H9 (cell line): Measurements from ENCODE around the gene SPINK1. TPM values are rescaled to one million over a fixed set of nuclear protein-coding genes. Genes with fewer than 3 reads are reported as not detected.

Source experiments
- DNase-seq: peaks from one replicate; pipeline ENCODE4 v3.0.0-alpha.2; 2017
- H2AFZ ChIP-seq: one replicate; pipeline ENCODE4 v1.6.1; 2013; ENCODE audit warnings: mild to moderate bottlenecking, low read length, control low read depth, moderate library complexity
- H2AK5ac ChIP-seq: 2 replicates; pipeline ENCODE4 v1.6.1; 2013; ENCODE audit warnings: low read length, control low read depth, mixed read lengths; ENCODE audit not compliant: insufficient read length
- H2BK120ac ChIP-seq: one replicate; pipeline ENCODE4 v1.6.1; 2013; ENCODE audit warnings: low read depth, mild to moderate bottlenecking, low read length, control low read depth, inconsistent platforms; ENCODE audit not compliant: poor library complexity, severe bottlenecking
- H2BK12ac ChIP-seq: 2 replicates; pipeline ENCODE4 v1.6.1; 2013; ENCODE audit warnings: low read length, control low read depth, mixed read lengths, low read depth; ENCODE audit not compliant: insufficient read length
- H2BK15ac ChIP-seq: 2 replicates; pipeline ENCODE4 v1.6.1; 2013; ENCODE audit warnings: low read depth, low read length, control low read depth
- H2BK20ac ChIP-seq: one replicate; pipeline ENCODE4 v1.6.1; 2013; ENCODE audit warnings: low read depth, mild to moderate bottlenecking, low read length, control low read depth, inconsistent platforms; ENCODE audit not compliant: poor library complexity, severe bottlenecking
- H2BK5ac ChIP-seq: 2 replicates; pipeline ENCODE4 v1.6.1; 2013; ENCODE audit warnings: low read length, control low read depth, mixed read lengths; ENCODE audit not compliant: insufficient read length
- H3K14ac ChIP-seq: 2 replicates; pipeline ENCODE4 v1.6.1; 2013; ENCODE audit warnings: low read length, control low read depth; ENCODE audit not compliant: insufficient read depth
- H3K18ac ChIP-seq: 2 replicates; pipeline ENCODE4 v1.6.1; 2013; ENCODE audit warnings: low read depth, mild to moderate bottlenecking, mixed read lengths, low read length, control low read depth; ENCODE audit not compliant: insufficient read length
- H3K23ac ChIP-seq: 2 replicates; pipeline ENCODE4 v1.6.1; 2013; ENCODE audit warnings: low read length, control low read depth, mixed read lengths, low read depth; ENCODE audit not compliant: insufficient read length
- H3K23me2 ChIP-seq: 2 replicates; pipeline ENCODE4 v1.6.1; 2013; ENCODE audit warnings: low read depth, mild to moderate bottlenecking, mixed read lengths, low read length, control low read depth; ENCODE audit not compliant: insufficient read length, poor library complexity, severe bottlenecking
- H3K27ac ChIP-seq: 2 replicates; pipeline ENCODE4 v1.5.1; 2013; ENCODE audit warnings: low read length, control low read depth, mixed read lengths, low read depth; ENCODE audit not compliant: insufficient read length
- H3K27me3 ChIP-seq: 2 replicates; pipeline ENCODE4 v1.6.1; 2013; ENCODE audit warnings: low read length, control low read depth, inconsistent platforms; ENCODE audit not compliant: insufficient read depth
- H3K4ac ChIP-seq: 2 replicates; pipeline ENCODE4 v1.6.1; 2013; ENCODE audit warnings: low read depth, mild to moderate bottlenecking, control low read depth, inconsistent platforms, low read length, moderate library complexity
- H3K4me1 ChIP-seq: 2 replicates; pipeline ENCODE4 v1.6.1; 2013; ENCODE audit warnings: low read length, control low read depth, inconsistent platforms; ENCODE audit not compliant: insufficient read depth
- H3K4me2 ChIP-seq: 2 replicates; pipeline ENCODE4 v1.6.1; 2013; ENCODE audit warnings: low read length, control low read depth, mixed read lengths; ENCODE audit not compliant: insufficient read length, insufficient read depth
- H3K56ac ChIP-seq: 2 replicates; pipeline ENCODE4 v1.6.1; 2013; ENCODE audit warnings: low read depth, mild to moderate bottlenecking, mixed read lengths, low read length, control low read depth; ENCODE audit not compliant: insufficient read length
- H3K79me1 ChIP-seq: 2 replicates; pipeline ENCODE4 v1.6.1; 2013; ENCODE audit warnings: low read depth, mild to moderate bottlenecking, moderate library complexity, low read length, control low read depth, inconsistent platforms; ENCODE audit not compliant: insufficient read depth, poor library complexity, severe bottlenecking
- H3K79me2 ChIP-seq: 2 replicates; pipeline ENCODE4 v1.6.1; 2013; ENCODE audit warnings: low read length, control low read depth, inconsistent platforms; ENCODE audit not compliant: insufficient read depth
- H3K9ac ChIP-seq: 2 replicates; pipeline ENCODE4 v1.6.1; 2013; ENCODE audit warnings: low read length, control low read depth, mixed read lengths; ENCODE audit not compliant: insufficient read length; ENCODE audit errors: extremely low read depth
- H3K9me3 ChIP-seq: one replicate; pipeline ENCODE4 v1.6.1; 2013; ENCODE audit warnings: low read depth, low read length, inconsistent platforms; ENCODE audit not compliant: control insufficient read depth
- H3T11ph ChIP-seq: one replicate; pipeline ENCODE4 v1.6.1; 2013; ENCODE audit warnings: mild to moderate bottlenecking, low read length, control low read depth, inconsistent platforms
- H4K20me1 ChIP-seq: one replicate; pipeline ENCODE4 v1.6.1; 2013; ENCODE audit not compliant: control insufficient read depth, insufficient read length, insufficient read depth
- H4K5ac ChIP-seq: 2 replicates; pipeline ENCODE4 v1.6.1; 2013; ENCODE audit warnings: low read depth, mild to moderate bottlenecking, mixed read lengths, low read length, control low read depth; ENCODE audit not compliant: insufficient read length
- H4K8ac ChIP-seq: replicated peaks from 2 replicates; pipeline ENCODE4 v1.6.1; 2013; ENCODE audit warnings: low read length, control low read depth, mixed read lengths, low read depth; ENCODE audit not compliant: insufficient read length
- H4K91ac ChIP-seq: 2 replicates; pipeline ENCODE4 v1.6.1; 2013; ENCODE audit warnings: low read depth, mild to moderate bottlenecking, moderate library complexity, mixed read lengths, low read length, control low read depth; ENCODE audit not compliant: insufficient read length
- H3K27ac Mint-ChIP-seq, 3 experiments: 2 replicates in 2 of 3; 3 replicates in 1 of 3; pipeline ENCODE4 v1.8.0; 2020 to 2021; ENCODE audit warnings: mixed read lengths in 3 of 3, mild to moderate bottlenecking in 1 of 3, moderate library complexity in 1 of 3
- H3K27me3 Mint-ChIP-seq: 2 replicates; pipeline ENCODE4 v1.8.0; 2021; ENCODE audit warnings: low read depth, mild to moderate bottlenecking, moderate library complexity, mixed read lengths
- H3K36me3 Mint-ChIP-seq, 3 experiments: 2 replicates in 2 of 3; 3 replicates in 1 of 3; pipeline ENCODE4 v1.8.0; 2020 to 2021; ENCODE audit warnings: low read depth in 3 of 3, mixed read lengths in 3 of 3; ENCODE audit not compliant: insufficient read depth in 1 of 3
- H3K4me1 Mint-ChIP-seq, 2 experiments: 2 replicates each; pipeline ENCODE4 v1.8.0; 2020; ENCODE audit warnings: mixed read lengths in 2 of 2
- H3K4me3 Mint-ChIP-seq, 2 experiments: 2 replicates in 1 of 2; 3 replicates in 1 of 2; pipeline ENCODE4 v1.8.0; 2020 to 2021; ENCODE audit warnings: mild to moderate bottlenecking in 2 of 2, mixed read lengths in 2 of 2, moderate library complexity in 1 of 2
- H3K9me3 Mint-ChIP-seq, 2 experiments: 2 replicates in 1 of 2; 3 replicates in 1 of 2; pipeline ENCODE4 v1.8.0; 2020; ENCODE audit warnings: mild to moderate bottlenecking in 2 of 2, mixed read lengths in 2 of 2, moderate library complexity in 1 of 2
- WGBS: extraction: QIAGEN DNeasy Blood & Tissue Kit; methylation state at CpG from one replicate; pipeline ENCODE4 v1.1.7; 2013; ENCODE audit warnings: missing lambda C conversion rate, low lambda C conversion rate, mixed read lengths; ENCODE audit not compliant: insufficient read length; ENCODE audit errors: extremely low coverage; 5-methylcytosine and 5-hydroxymethylcytosine counted together
- total RNA-seq: library from RNA; stranded (reverse); gene quantifications from 2 replicates; pipeline ENCODE4 v1.2.1, GENCODE V29; 2021
- TF ChIP-seq, protein P1 (sequence below): fragments of 200-600 bp; sonication (generic); conservative IDR thresholded peaks from 3 replicates; pipeline ENCODE4 v1.8.0; 2021; ENCODE audit warnings: antibody characterized with exemption, mild to moderate bottlenecking

SPINK1 gene
- total RNA-seq, 1 experiment from 2014 or later, result 3.1 TPM

- Histone ChIP-seq H2AFZ (no peak overlapping the region), H2AK5ac (no peak overlapping the region), H3K4ac (no peak overlapping the region), H3K4me2 (no peak overlapping the region), H3K27me3 (no peaks in the 10 kb centered on the region), H3K18ac (no peak overlapping the region), H4K8ac (no peak overlapping the region), H3K9ac (no peak overlapping the region), H3K9me3 (no peaks in the 10 kb centered on the region), H3K23me2 (no peaks in the 10 kb centered on the region), H3K27ac (no peak overlapping the region), H2BK120ac (no peak overlapping the region), H3K23ac (no peak overlapping the region), H3K79me2 (peaks cover 14% of the 10 kb centered on the region; the same call in 1 of the 2 replicates), H2BK20ac (no peak overlapping the region), H3K56ac (no peak overlapping the region), H4K20me1 (no peaks in the 10 kb centered on the region), H4K91ac (no peak overlapping the region), H3T11ph (no peak overlapping the region), H3K14ac (no peak overlapping the region), H4K5ac (no peak overlapping the region), H3K4me1 (peaks cover 15% of the 10 kb centered on the region), H2BK15ac (no peak overlapping the region), H2BK5ac (no peak overlapping the region), H3K79me1 (peaks cover 3% of the 10 kb centered on the region), H2BK12ac (no peak overlapping the region)
- Mint-ChIP-seq H3K9me3 (peaks cover 0 to 4% of the 10 kb centered on the region in 2 experiments; a peak in 2 of 5 replicates), H3K4me3 (no peak overlapping the region), H3K36me3 (peaks cover 4 to 56% (median 11%) of the 10 kb centered on the region in 3 experiments), H3K27ac (peak overlapping the region in 1 of 3 experiments; percentile 56; a peak in 1 of 7 replicates), H3K27me3 (peaks cover 5% of the 10 kb centered on the region; the same call in 1 of the 2 replicates), H3K4me1 (peaks cover 41 to 55% of the 10 kb centered on the region in 2 experiments)
- WGBS, result no CpG with 5 or more reads among the region's 2 CpGs
- TF ChIP-seq, protein P1, sequence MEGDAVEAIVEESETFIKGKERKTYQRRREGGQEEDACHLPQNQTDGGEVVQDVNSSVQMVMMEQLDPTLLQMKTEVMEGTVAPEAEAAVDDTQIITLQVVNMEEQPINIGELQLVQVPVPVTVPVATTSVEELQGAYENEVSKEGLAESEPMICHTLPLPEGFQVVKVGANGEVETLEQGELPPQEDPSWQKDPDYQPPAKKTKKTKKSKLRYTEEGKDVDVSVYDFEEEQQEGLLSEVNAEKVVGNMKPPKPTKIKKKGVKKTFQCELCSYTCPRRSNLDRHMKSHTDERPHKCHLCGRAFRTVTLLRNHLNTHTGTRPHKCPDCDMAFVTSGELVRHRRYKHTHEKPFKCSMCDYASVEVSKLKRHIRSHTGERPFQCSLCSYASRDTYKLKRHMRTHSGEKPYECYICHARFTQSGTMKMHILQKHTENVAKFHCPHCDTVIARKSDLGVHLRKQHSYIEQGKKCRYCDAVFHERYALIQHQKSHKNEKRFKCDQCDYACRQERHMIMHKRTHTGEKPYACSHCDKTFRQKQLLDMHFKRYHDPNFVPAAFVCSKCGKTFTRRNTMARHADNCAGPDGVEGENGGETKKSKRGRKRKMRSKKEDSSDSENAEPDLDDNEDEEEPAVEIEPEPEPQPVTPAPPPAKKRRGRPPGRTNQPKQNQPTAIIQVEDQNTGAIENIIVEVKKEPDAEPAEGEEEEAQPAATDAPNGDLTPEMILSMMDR, result no peak
- no peak for DNase-seq
Measured at GRCh38 chr5:147876626-147877025, 45.2 kb upstream of the SPINK1 start.
